Right lobe of liver (tissue), 4 donors: ENCODE measurements around the gene DIS3.

Experiments
- CTCF ChIP-seq, 4 donors: fragments of 200-600 bp in 3 of 4; fragments of 450-650 bp in 1 of 4; IDR thresholded peaks; one replicate each; pipeline versions ENCODE4 v1.5.1 to v1.8.0; 2016 to 2022; ENCODE audit warnings: antibody characterized with exemption in 4 of 4, mild to moderate bottlenecking in 2 of 4
- POLR2A ChIP-seq: fragments of 450-650 bp; IDR thresholded peaks from one replicate; pipeline ENCODE4 v1.6.1; 2017; ENCODE audit warnings: antibody characterized with exemption, mild to moderate bottlenecking
- donor health status: DM: no; HTN: no; CAD: no.
- donor health status: DM: no; HTN: no; CAD: no.
- donor health status: DM: no; HTN: yes; CAD: no.

GRCh38 chr13:72728290-72728605 is 53.5 kb downstream of the DIS3 start:
- TF ChIP-seq POLR2A: no peak
- no peak for TF ChIP-seq CTCF (IDR thresholded peaks at IDR 0.05)
